Body of pancreas (tissue), 4 donors: ENCODE results near the gene NPIPA2. TPM values are rescaled to one million over a fixed set of nuclear protein-coding genes. Genes with fewer than 3 reads are reported as not detected.
"Not testable (repeated sequence)": the region's sequence is repeated elsewhere in the genome, so short reads cannot be mapped to it uniquely, and the experiment has no call there.

Source experiments
- ATAC-seq: fragments of 150-250 bp; one replicate; pipeline ENCODE4 v1.9.1; 2016
- DNase-seq, 4 donors: peaks; one replicate each; pipeline ENCODE4 v3.0.0-alpha.2; 2019
- H3K27ac ChIP-seq, 4 donors: fragments of 200-600 bp; sonication (generic); 1 replicate in 3 of 4; 2 replicates in 1 of 4; pipeline versions ENCODE4 v1.5.1 to v1.6.1; 2016 to 2019; ENCODE audit warnings: mild to moderate bottlenecking in 1 of 4, mixed read lengths in 1 of 4, moderate library complexity in 1 of 4
- H3K27me3 ChIP-seq, 2 donors: fragments of 200-600 bp; sonication (generic); one replicate each; pipeline ENCODE4 v1.6.0; 2016; ENCODE audit warnings: mild to moderate bottlenecking in 1 of 2
- H3K36me3 ChIP-seq, 2 donors: fragments of 200-600 bp; sonication (generic); replicated peaks in 1 of 2; 2 replicates each; pipeline ENCODE4 v1.5.1; 2016; ENCODE audit warnings: low read depth in 2 of 2; ENCODE audit not compliant: insufficient read depth in 1 of 2
- H3K4me1 ChIP-seq: fragments of 200-600 bp; sonication (generic); one replicate; pipeline ENCODE4 v1.6.0; 2016
- H3K4me3 ChIP-seq, 2 donors: fragments of 200-600 bp; sonication (generic); 1 replicate in 1 of 2; 2 replicates in 1 of 2; pipeline ENCODE4 v1.5.1; 2016 to 2019
- H3K9me3 ChIP-seq, 3 donors: fragments of 200-600 bp; sonication (generic); 1 replicate in 2 of 3; 2 replicates in 1 of 3; pipeline ENCODE4 v1.5.1; 2016
- WGBS, 2 donors: methylation state at CpG; one replicate each; pipeline ENCODE4 v1.1.5; 2017; 5-methylcytosine and 5-hydroxymethylcytosine counted together
- intact Hi-C: fragments of 100-400 bp; cut with DNase I; formaldehyde crosslinking; loops from one replicate; pipeline ENCODE4 v1.15.1; 2023
- total RNA-seq, 2 donors: library from RNA; depleted of rRNA; stranded (reverse); fragments of >200 nt; gene quantifications; one replicate each; pipeline ENCODE4 v1.1.0, GENCODE V29; 2016

NPIPA2 gene
- total RNA-seq, 2 donors from 2014 or later: not detected

DNA sequence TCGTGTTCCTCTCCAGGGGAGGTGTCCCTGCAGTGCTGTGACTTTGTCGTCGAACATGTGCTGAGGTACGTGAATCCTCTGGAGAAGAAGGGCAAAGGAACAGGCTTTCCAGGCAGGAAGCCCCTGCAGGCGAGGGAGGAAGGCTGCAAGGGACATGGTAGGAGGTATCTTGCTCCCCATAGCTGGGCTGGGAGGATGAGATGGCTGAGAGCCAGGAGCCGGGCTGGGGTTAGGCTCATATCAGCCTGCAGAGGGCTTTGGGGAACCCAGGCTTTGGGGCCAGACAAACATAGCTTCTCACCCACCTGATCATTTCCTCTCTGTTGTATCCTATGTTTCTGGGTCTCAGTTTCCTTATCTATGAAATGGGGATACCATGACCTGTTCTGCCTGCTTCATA is 34.4 kb downstream of the NPIPA2 start:
- not testable (repeated sequence) for ATAC-seq
- no CpG with 5 or more reads among the region's 6 CpGs for WGBS, 2 donors

DNA sequence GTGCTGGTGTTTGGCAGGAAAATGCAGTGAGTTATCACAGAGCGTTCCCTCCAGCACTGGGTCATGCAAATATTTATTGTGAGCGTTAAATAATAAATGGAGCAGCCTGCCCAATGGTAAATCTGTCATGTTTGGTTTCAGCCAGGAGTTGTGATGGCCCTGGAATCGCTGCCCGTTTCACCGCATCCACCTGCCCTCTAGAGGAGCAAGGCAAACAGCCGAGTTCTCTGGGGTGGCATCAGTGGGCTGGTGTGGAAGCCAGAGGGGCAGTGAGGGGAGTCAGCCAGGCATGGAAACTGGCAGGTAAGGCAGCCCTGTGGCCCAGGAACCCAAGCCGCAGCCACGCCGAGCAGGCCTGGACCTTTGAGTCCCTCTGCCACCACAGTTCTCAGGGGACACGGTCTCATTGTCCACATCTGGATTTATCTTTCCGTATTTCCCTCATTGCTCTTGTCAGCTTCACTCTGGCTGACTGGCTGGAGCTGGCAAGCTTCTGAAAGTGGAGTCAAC is 37.1 kb downstream of the NPIPA2 start:
- intact Hi-C loops, H3K36me3 ChIP-seq, H3K27ac ChIP-seq, H3K4me1 ChIP-seq, H3K9me3 ChIP-seq, DNase-seq, ATAC-seq, H3K4me3 ChIP-seq, H3K27me3 ChIP-seq: not testable (repeated sequence)
- 47% methylated on average over 2 of the region's 11 CpGs; no CpG with 5 or more reads in 1 of the 2 donors for WGBS, 2 donors

More for the DNA sequence above, 34.4 kb downstream of the NPIPA2 start:
- DNase-seq, H3K27ac ChIP-seq, H3K4me3 ChIP-seq, H3K4me1 ChIP-seq, H3K36me3 ChIP-seq, H3K27me3 ChIP-seq, intact Hi-C loops, H3K9me3 ChIP-seq: not testable (repeated sequence)

DNA sequence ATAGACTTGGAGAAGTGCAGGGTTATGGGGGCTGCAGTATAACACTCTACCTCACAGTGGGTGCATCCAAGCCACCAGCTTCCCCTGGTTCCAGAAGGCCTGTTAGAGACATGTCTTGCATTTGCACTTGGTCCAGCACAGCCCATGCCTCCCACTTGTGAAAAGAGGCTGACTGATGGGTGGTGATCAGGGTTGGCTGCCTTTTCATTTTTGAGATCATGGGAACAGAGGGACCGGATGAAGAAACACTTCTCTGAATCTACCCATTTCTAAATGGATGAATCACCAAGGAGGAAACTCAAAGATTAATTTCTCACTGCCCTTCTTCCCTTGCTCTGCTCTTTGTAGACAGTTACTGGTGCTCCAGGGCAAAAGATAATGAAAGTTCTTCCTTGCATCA is 43.8 kb downstream of the NPIPA2 start:
- H3K4me1 ChIP-seq, intact Hi-C loops, H3K27ac ChIP-seq, H3K9me3 ChIP-seq, ATAC-seq, DNase-seq, H3K4me3 ChIP-seq, H3K36me3 ChIP-seq, H3K27me3 ChIP-seq: not testable (repeated sequence)
- WGBS, 2 donors: no CpG with 5 or more reads among the region's 1 CpG

DNA sequence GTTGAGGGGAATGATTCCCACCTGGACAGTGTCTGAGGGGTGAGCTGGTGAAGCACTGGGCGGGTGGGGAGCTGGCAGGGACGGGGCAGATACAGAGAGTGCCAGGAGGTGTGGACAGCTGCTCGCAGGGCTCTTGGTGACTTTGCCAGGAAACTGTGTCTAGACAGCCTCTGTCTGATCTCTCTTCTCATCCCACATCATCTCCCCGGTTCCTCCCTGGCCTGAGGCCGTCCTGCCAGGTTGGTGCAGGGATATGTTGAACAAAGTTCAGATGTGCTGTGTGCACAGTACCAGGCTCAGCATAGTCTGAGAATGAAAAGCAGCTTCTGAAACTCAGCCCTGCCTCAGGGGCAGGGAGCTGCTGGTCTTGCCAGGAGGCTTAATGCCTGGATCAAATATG is 47.2 kb downstream of the NPIPA2 start:
- H3K36me3 ChIP-seq, H3K4me1 ChIP-seq, H3K27ac ChIP-seq, H3K4me3 ChIP-seq, H3K27me3 ChIP-seq, ATAC-seq, DNase-seq, H3K9me3 ChIP-seq, intact Hi-C loops: not testable (repeated sequence)
- WGBS, 2 donors: no CpG with 5 or more reads among the region's 5 CpGs

DNA sequence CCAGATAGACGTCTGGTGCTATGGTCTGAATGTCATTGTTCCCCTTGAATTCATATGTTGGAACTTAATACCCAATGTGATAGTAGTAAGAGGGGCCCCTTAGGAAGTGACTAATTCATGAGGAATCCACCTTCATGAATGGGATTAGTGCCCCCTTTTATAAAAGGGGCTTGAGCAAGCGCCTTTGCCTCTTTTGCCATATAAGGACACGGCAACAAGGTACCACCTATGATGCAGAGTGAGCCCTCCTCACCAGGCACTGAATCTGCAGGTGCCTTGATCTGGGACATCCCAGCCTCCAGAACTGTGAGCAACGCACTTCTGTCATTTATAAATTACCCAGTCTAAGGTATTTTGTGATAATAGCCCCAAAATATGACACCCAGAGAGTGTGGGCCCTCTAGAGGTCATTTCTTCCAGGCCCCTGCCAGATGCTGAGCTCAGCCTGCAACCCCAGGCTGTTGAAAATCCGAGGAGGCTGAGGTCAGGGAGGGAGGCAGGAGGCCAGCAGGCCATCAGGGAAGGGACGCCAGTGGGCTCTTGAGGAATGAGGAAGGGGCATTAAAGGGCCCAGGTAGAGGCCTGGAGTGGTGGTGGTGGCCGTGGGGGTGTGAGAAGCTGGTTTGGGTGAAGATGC is 48.1 kb downstream of the NPIPA2 start:
- H3K9me3 ChIP-seq, intact Hi-C loops, H3K27ac ChIP-seq, H3K36me3 ChIP-seq, ATAC-seq, H3K27me3 ChIP-seq, H3K4me3 ChIP-seq, DNase-seq, H3K4me1 ChIP-seq: not testable (repeated sequence)
- WGBS, 2 donors: no CpG with 5 or more reads among the region's 7 CpGs

DNA sequence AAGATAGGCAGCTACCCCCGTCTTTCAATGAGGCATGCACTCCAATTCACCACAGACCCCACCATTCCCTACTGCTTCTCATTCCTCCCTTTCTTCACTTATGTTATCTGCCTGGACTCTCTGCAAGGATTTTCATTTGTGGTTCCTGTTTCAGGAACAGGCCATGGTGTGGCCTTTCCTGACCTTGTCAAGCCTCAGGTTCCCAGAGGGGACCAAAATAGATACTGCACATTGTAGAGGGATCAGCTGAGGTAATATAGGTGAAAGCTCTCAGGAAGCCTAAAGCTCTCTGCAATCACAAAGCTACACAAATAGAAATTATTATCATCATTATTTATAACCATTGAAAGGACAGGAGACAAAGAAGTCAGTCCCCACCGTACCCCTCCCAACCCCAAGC is 50.6 kb downstream of the NPIPA2 start:
- H3K4me3 ChIP-seq, intact Hi-C loops, H3K36me3 ChIP-seq, H3K27me3 ChIP-seq, H3K27ac ChIP-seq, H3K9me3 ChIP-seq, H3K4me1 ChIP-seq, DNase-seq, ATAC-seq: not testable (repeated sequence)
- WGBS, 2 donors: no CpG with 5 or more reads among the region's 2 CpGs

DNA sequence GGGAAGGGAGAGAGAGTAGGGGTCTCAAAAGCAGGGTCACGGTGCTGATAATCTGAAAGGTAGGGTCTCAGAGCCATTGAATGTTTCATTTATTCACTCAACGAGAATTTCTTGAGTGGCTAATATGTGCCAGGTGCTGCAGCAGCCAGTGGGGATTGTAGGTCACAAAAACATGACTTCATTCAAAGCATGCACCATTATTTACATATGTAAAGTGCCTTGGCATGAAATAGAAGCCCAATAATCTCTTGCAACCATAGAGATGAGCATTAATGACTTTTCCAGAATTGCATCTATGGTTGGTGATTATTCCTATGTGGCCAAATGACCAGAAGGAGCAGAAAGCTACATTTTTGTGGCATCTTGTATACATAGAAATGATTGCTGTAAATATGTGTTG is 55.2 kb downstream of the NPIPA2 start:
- intact Hi-C loops, ATAC-seq: not testable (repeated sequence)

DNA sequence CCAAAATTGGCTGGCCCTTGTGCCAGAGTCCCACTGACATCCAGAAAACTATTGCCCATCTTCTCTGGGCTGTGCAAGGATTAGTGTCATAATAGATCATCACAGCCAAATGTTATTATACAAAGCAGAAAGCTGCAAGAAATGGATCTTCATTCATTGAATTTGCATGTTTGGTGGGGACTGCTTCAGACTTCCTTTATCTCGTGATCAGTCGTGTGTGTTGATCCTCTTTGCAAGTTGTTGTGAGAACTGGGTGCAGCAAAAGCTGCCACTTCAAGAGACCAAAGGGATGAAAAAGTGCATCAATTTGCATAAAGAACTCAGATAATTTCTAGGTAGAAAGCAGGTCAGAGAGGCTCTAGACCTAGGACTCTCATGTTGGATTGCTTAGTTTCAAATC is 61.2 kb downstream of the NPIPA2 start:
- H3K9me3 ChIP-seq, ATAC-seq, H3K4me3 ChIP-seq, H3K27me3 ChIP-seq, intact Hi-C loops, H3K4me1 ChIP-seq, H3K27ac ChIP-seq, H3K36me3 ChIP-seq, DNase-seq: not testable (repeated sequence)
- no CpG with 5 or more reads among the region's 2 CpGs for WGBS, 2 donors

More for the DNA sequence above, 55.2 kb downstream of the NPIPA2 start:
- not testable (repeated sequence) for H3K27me3 ChIP-seq, DNase-seq, H3K4me1 ChIP-seq, H3K9me3 ChIP-seq, H3K27ac ChIP-seq, H3K4me3 ChIP-seq, H3K36me3 ChIP-seq
- no CpG with 5 or more reads among the region's 2 CpGs for WGBS, 2 donors

DNA sequence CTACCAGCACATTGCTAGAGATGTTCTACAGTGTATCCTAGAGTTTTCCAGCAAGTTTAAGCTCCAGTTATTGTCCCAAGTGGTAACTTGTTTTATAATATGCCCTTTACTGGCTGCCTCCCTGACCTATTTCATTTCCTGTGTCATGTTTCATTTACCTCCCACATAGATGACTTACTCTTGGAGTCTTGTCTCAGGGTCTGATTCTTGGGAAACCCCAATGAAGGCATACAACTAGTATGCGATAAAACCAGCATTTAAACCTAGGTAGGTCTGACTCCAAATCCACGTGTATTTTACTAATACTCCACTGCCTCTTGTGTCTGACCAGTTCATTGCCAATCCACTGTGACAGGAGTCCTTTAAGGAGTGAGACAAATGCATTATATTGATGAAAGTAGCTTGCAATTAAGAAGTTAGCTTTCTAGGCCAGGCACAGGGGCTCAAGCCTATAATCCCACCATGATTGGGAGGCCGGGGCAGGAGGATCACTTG is 64.9 kb downstream of the NPIPA2 start:
- H3K27me3 ChIP-seq, intact Hi-C loops, H3K9me3 ChIP-seq, H3K4me3 ChIP-seq, H3K27ac ChIP-seq, DNase-seq, H3K36me3 ChIP-seq, H3K4me1 ChIP-seq, ATAC-seq: not testable (repeated sequence)
- WGBS, 2 donors: 77 to 83% methylated on average over 3 of the region's 3 CpGs

DNA sequence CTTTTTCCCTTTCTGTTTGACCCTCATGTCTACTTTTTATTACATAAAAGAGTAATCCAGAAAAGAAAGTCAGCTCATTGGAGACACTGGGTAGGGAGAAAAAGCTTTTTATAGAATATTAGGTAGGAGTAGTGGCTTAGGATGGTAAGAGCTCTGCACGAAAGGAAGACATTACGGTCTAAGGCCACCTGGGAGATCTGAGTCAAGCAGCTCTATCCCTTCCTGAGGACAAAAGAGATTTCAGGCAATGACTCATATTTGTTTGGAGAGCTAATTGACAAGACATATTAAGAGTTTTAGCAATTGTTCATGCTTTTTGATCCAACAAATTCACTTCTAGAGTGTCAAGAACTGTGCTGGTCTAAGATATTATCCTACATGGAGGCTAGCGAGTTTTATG is 71.6 kb downstream of the NPIPA2 start:
- DNase-seq, H3K36me3 ChIP-seq, H3K4me1 ChIP-seq, H3K4me3 ChIP-seq, ATAC-seq, H3K9me3 ChIP-seq, H3K27ac ChIP-seq, intact Hi-C loops, H3K27me3 ChIP-seq: not testable (repeated sequence)
- 80% methylated on average over 1 of the region's 3 CpGs; no CpG with 5 or more reads in 1 of the 2 donors for WGBS, 2 donors
